MM.1S (cell line): ENCODE data around the gene TPM2.

Source experiments
- DNase-seq: peaks from one replicate; pipeline ENCODE4 v3.0.0-alpha.2; 2015
- H2AFZ ChIP-seq: fragments of 300-600 bp; sonication (generic); 2 replicates; pipeline ENCODE4 v1.6.0; 2016; ENCODE audit warnings: antibody characterized with exemption, low read length
- H3F3A ChIP-seq: fragments of 300-600 bp; sonication (generic); 2 replicates; pipeline ENCODE4 v1.6.1; 2016; ENCODE audit warnings: mild to moderate bottlenecking, antibody characterized with exemption, low read length, moderate library complexity, mixed read lengths; ENCODE audit not compliant: insufficient read depth
- H3K27ac ChIP-seq: fragments of 300-600 bp; sonication (generic); 2 replicates; pipeline ENCODE4 v1.5.1; 2016; ENCODE audit warnings: mild to moderate bottlenecking, low read length
- H3K27me3 ChIP-seq: fragments of 300-600 bp; sonication (generic); replicated peaks from 2 replicates; pipeline ENCODE4 v1.6.0; 2016; ENCODE audit warnings: low read length; ENCODE audit not compliant: insufficient read depth
- H3K36me3 ChIP-seq: fragments of 300-600 bp; sonication (generic); replicated peaks from 2 replicates; pipeline ENCODE4 v1.6.1; 2016; ENCODE audit warnings: mild to moderate bottlenecking, low read length, mixed read lengths; ENCODE audit not compliant: insufficient read depth
- H3K4me1 ChIP-seq: fragments of 300-600 bp; sonication (generic); 2 replicates; pipeline ENCODE4 v1.6.1; 2016; ENCODE audit warnings: low read length, mixed read lengths
- H3K4me2 ChIP-seq: fragments of 300-600 bp; sonication (generic); 2 replicates; pipeline ENCODE4 v1.6.0; 2016; ENCODE audit warnings: low read depth, low read length
- H3K4me3 ChIP-seq: fragments of 300-600 bp; sonication (generic); 2 replicates; pipeline ENCODE4 v1.5.1; 2016; ENCODE audit warnings: low read length, mixed read lengths
- H3K79me2 ChIP-seq: fragments of 300-600 bp; sonication (generic); 2 replicates; pipeline ENCODE4 v1.6.1; 2016; ENCODE audit warnings: mixed run types, low read length, mixed read lengths
- H3K9ac ChIP-seq: fragments of 300-600 bp; sonication (generic); 2 replicates; pipeline ENCODE4 v1.6.1; 2016; ENCODE audit warnings: low read length, mixed read lengths
- H3K9me2 ChIP-seq: fragments of 300-600 bp; sonication (generic); replicated peaks from 2 replicates; pipeline ENCODE4 v1.6.1; 2016; ENCODE audit warnings: mild to moderate bottlenecking, low read length, mixed read lengths; ENCODE audit not compliant: insufficient read depth
- H3K9me3 ChIP-seq: fragments of 300-600 bp; sonication (generic); replicated peaks from 2 replicates; pipeline ENCODE4 v1.6.1; 2016; ENCODE audit warnings: mild to moderate bottlenecking, low read length, mixed read lengths; ENCODE audit not compliant: insufficient read depth
- H4K20me1 ChIP-seq: fragments of 300-600 bp; sonication (generic); 2 replicates; pipeline ENCODE4 v1.6.1; 2016; ENCODE audit warnings: mild to moderate bottlenecking, low read length, moderate library complexity, mixed read lengths; ENCODE audit not compliant: insufficient read depth
- EZH2 ChIP-seq: fragments of 300-600 bp; sonication (generic); optimal IDR thresholded peaks from 2 replicates; pipeline ENCODE3; 2017; ENCODE audit warnings: low read depth, mild to moderate bottlenecking, antibody characterized with exemption, low read length, mixed read lengths
- EZH2phosphoT487 ChIP-seq: fragments of 300-600 bp; sonication (generic); IDR thresholded peaks from 2 replicates; pipeline ENCODE4 v1.6.1; 2018; ENCODE audit warnings: antibody characterized with exemption, low read length
- TF ChIP-seq, protein P1 (sequence below): fragments of 300-600 bp; sonication (generic); IDR thresholded peaks from 2 replicates; pipeline ENCODE4 v1.5.1; 2016; ENCODE audit warnings: antibody characterized with exemption, low read length, mixed read lengths

TPM2 gene

DNA sequence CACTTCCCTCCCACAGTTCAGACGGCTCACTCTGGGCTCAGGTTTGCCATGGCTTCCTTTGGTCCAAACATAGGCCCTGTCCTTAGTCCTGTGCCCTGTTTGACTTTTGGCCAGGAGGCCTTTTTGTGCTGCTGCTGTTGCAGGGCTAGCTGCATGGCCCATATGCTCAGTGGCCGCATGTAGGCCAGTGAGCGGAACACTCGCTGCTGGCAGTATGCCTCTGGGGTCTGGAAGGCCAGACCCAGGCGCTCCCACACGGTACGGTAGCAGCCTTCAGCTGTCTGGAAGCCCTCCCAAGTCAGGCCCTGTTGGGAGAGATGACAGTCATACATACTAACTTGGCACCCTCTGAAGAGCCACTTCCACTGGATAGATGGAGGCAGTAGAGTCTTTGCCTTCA is 47.4 kb upstream of the TPM2 start:
- Histone ChIP-seq H3K27me3 (no peaks in the 10 kb centered on the region), H3F3A (peaks cover 21% of the 10 kb centered on the region; the same call in 1 of the 2 replicates), H3K9ac (no peak overlapping the region)

GRCh38 chr9:35736201-35736633 is 46.5 kb upstream of the TPM2 start:
- DNase-seq = peak; percentile 73
- Histone ChIP-seq H3K27ac (no peak overlapping the region), H3F3A (peaks cover 27% of the 10 kb centered on the region; the same call in 1 of the 2 replicates), H3K79me2 (peaks cover 29% of the 10 kb centered on the region), H3K36me3 (0 out of 2 replicates have a peak, but pooled peaks cover 3% of the 10 kb centered on the region), H3K9me3 (no peaks in the 10 kb centered on the region), H3K4me1 (peaks cover 5% of the 10 kb centered on the region; the same call in 1 of the 2 replicates), H3K27me3 (no peaks in the 10 kb centered on the region), H3K9me2 (no peaks in the 10 kb centered on the region), H3K4me3 (no peak overlapping the region), H4K20me1 (no peaks in the 10 kb centered on the region), H3K9ac (no peak overlapping the region), H3K4me2 (no peak overlapping the region), H2AFZ (no peak overlapping the region)
- TF ChIP-seq EZH2 = no peak
- TF ChIP-seq, protein P1, sequence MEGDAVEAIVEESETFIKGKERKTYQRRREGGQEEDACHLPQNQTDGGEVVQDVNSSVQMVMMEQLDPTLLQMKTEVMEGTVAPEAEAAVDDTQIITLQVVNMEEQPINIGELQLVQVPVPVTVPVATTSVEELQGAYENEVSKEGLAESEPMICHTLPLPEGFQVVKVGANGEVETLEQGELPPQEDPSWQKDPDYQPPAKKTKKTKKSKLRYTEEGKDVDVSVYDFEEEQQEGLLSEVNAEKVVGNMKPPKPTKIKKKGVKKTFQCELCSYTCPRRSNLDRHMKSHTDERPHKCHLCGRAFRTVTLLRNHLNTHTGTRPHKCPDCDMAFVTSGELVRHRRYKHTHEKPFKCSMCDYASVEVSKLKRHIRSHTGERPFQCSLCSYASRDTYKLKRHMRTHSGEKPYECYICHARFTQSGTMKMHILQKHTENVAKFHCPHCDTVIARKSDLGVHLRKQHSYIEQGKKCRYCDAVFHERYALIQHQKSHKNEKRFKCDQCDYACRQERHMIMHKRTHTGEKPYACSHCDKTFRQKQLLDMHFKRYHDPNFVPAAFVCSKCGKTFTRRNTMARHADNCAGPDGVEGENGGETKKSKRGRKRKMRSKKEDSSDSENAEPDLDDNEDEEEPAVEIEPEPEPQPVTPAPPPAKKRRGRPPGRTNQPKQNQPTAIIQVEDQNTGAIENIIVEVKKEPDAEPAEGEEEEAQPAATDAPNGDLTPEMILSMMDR = peak; percentile 84

More for the DNA sequence above, 47.4 kb upstream of the TPM2 start:
- Histone ChIP-seq H3K9me3 (no peaks in the 10 kb centered on the region), H4K20me1 (no peaks in the 10 kb centered on the region), H3K36me3 (0 out of 2 replicates have a peak, but pooled peaks cover 3% of the 10 kb centered on the region), H3K4me3 (no peak overlapping the region), H3K79me2 (peaks cover 27% of the 10 kb centered on the region; the same call in 1 of the 2 replicates), H2AFZ (no peak overlapping the region), H3K4me2 (no peak overlapping the region), H3K27ac (no peak overlapping the region), H3K9me2 (no peaks in the 10 kb centered on the region), H3K4me1 (peaks cover 3% of the 10 kb centered on the region; the same call in 1 of the 2 replicates)
- TF ChIP-seq EZH2 (no peak), EZH2phosphoT487 (no peak)
- TF ChIP-seq, protein P1 = no peak
- DNase-seq = no peak

- no peaks in the 10 kb centered on the region for H3K9me2 ChIP-seq
- peaks cover 31% of the 10 kb centered on the region; the same call in 1 of the 2 replicates for H3F3A ChIP-seq
- H3K27me3 ChIP-seq = no peaks in the 10 kb centered on the region
- H3K36me3 ChIP-seq = 0 out of 2 replicates have a peak, but pooled peaks cover 3% of the 10 kb centered on the region
- no peak overlapping the region for H3K27ac ChIP-seq
- peaks cover 50% of the 10 kb centered on the region for H3K79me2 ChIP-seq
- peak overlapping the region; percentile 78; the same call in 1 of the 2 replicates for H3K4me2 ChIP-seq
- DNase-seq = no peak
- no peak overlapping the region for H2AFZ ChIP-seq
- no peak overlapping the region for H3K9ac ChIP-seq
- no peak overlapping the region for H3K4me3 ChIP-seq
- H3K4me1 ChIP-seq = peaks cover 24% of the 10 kb centered on the region
- TF ChIP-seq, protein P1 = no peak
- TF ChIP-seq EZH2 = no peak
- no peak for TF ChIP-seq EZH2phosphoT487
- no peaks in the 10 kb centered on the region for H4K20me1 ChIP-seq
- H3K9me3 ChIP-seq = no peaks in the 10 kb centered on the region
Measured at GRCh38 chr9:35734096-35734495, 44.4 kb upstream of the TPM2 start.
